Keratinocyte (primary cell): ENCODE data around the gene FNDC3B. TPM values are rescaled to one million over a fixed set of nuclear protein-coding genes. Genes with fewer than 3 reads are reported as not detected.

Experiments used
- DNase-seq: peaks from one replicate; pipeline ENCODE4 v3.0.0-alpha.2; 2011; ENCODE audit warnings: low read depth, missing footprints, low spot score
- FAIRE-seq: peaks from 2 replicates; lab custom pipeline; 2011; peaks lifted over from hg19 to GRCh38; lab: Jason Lieb, UNC
- H2AFZ ChIP-seq: 2 replicates; pipeline ENCODE4 v1.6.0; 2012; ENCODE audit warnings: low read length, control low read depth, inconsistent platforms; ENCODE audit not compliant: control insufficient read depth
- H3K27ac ChIP-seq: 2 replicates; pipeline ENCODE4 v1.5.1; 2011; ENCODE audit warnings: low read length; ENCODE audit not compliant: control insufficient read depth, insufficient read depth
- H3K27me3 ChIP-seq: 3 replicates; pipeline ENCODE4 v1.6.0; 2011; ENCODE audit warnings: low read length; ENCODE audit not compliant: control insufficient read depth, insufficient read depth; ENCODE audit errors: extremely low read depth
- H3K36me3 ChIP-seq, 2 experiments: 2 replicates in 1 of 2; 3 replicates in 1 of 2; pipeline ENCODE4 v1.5.1; 2011; ENCODE audit warnings: low read length in 2 of 2, mild to moderate bottlenecking in 1 of 2; ENCODE audit not compliant: control insufficient read depth in 2 of 2, insufficient read depth in 2 of 2; ENCODE audit errors: extremely low read depth in 1 of 2
- H3K4me1 ChIP-seq: 3 replicates; pipeline ENCODE4 v1.5.1; 2011; ENCODE audit warnings: low read length; ENCODE audit not compliant: control insufficient read depth, insufficient read depth; ENCODE audit errors: extremely low read depth
- H3K4me2 ChIP-seq: 3 replicates; pipeline ENCODE4 v1.6.0; 2011; ENCODE audit warnings: low read depth, low read length; ENCODE audit not compliant: control insufficient read depth, insufficient read depth; ENCODE audit errors: extremely low read depth
- H3K4me3 ChIP-seq, 3 experiments: fragments of 200-600 bp in 1 of 3; sonication (generic) in 1 of 3; 2 replicates in 2 of 3; 3 replicates in 1 of 3; pipeline ENCODE4 v1.5.1; 2011 to 2016; ENCODE audit warnings: low read length in 3 of 3, mild to moderate bottlenecking in 3 of 3, control low read depth in 2 of 3, inconsistent platforms in 1 of 3, low read depth in 1 of 3, mixed read lengths in 1 of 3, mixed run types in 1 of 3, moderate library complexity in 1 of 3; ENCODE audit not compliant: control insufficient read depth in 2 of 3, insufficient read depth in 2 of 3; ENCODE audit errors: extremely low read depth in 1 of 3
- H3K79me2 ChIP-seq: 2 replicates; pipeline ENCODE4 v1.6.0; 2012; ENCODE audit warnings: low read length; ENCODE audit not compliant: control insufficient read depth, insufficient read depth
- H3K9ac ChIP-seq: 3 replicates; pipeline ENCODE4 v1.6.0; 2011; ENCODE audit warnings: low read length; ENCODE audit not compliant: control insufficient read depth, insufficient read depth; ENCODE audit errors: extremely low read depth
- H3K9me1 ChIP-seq: 3 replicates; pipeline ENCODE4 v1.6.0; 2011; ENCODE audit warnings: low read length; ENCODE audit not compliant: control insufficient read depth, insufficient read depth; ENCODE audit errors: extremely low read depth
- H3K9me3 ChIP-seq: 2 replicates; pipeline ENCODE4 v1.5.1; 2012; ENCODE audit warnings: low read depth, low read length; ENCODE audit not compliant: control insufficient read depth
- H4K20me1 ChIP-seq: 3 replicates; pipeline ENCODE4 v1.6.0; 2011; ENCODE audit warnings: low read length; ENCODE audit not compliant: control insufficient read depth, insufficient read depth; ENCODE audit errors: extremely low read depth
- EZH2 ChIP-seq: IDR thresholded peaks from one replicate; pipeline ENCODE4 v1.6.1; 2012; ENCODE audit warnings: inconsistent platforms, mild to moderate bottlenecking, low read length, moderate library complexity
- dilution Hi-C: fragments of 300-500 bp; cut with MboI; formaldehyde crosslinking; loops from one replicate; pipeline ENCODE4 v1.7.0; 2020; ENCODE audit warnings: low sequenced_read_pairs; ENCODE audit not compliant: extremely low pct_ligation_motif_present
- polyA plus RNA-seq, 5 experiments: library from polyadenylated mRNA; depleted of rRNA in 3 of 5; stranded (reverse) in 3 of 5; stranded (forward) in 1 of 5; unstranded in 1 of 5; fragments of >200 nt; gene quantifications; 1 replicate in 1 of 5; 2 replicates in 3 of 5; 3 replicates in 1 of 5; pipeline versions ENCODE4 v1.2.1 to v1.2.3, GENCODE V29; 2011 to 2012; ENCODE audit warnings: missing spikeins in 2 of 5, low read depth in 1 of 5, low replicate concordance in 1 of 5
- TF ChIP-seq, protein P1 (sequence below), 3 experiments: IDR thresholded peaks in 1 of 3; conservative IDR thresholded peaks in 1 of 3; optimal IDR thresholded peaks in 1 of 3; 2 replicates in 2 of 3; 3 replicates in 1 of 3; pipeline versions ENCODE3 to v1.5.1; 2011; ENCODE audit warnings: low read length in 3 of 3, mild to moderate bottlenecking in 3 of 3, moderate library complexity in 2 of 3, control low read depth in 1 of 3, inconsistent platforms in 1 of 3; ENCODE audit not compliant: insufficient read depth in 2 of 3; ENCODE audit errors: extremely low read depth in 1 of 3

The FNDC3B gene
- polyA plus RNA-seq, 1 donor (not counting 4 experiments of a cell fraction or from before 2014, with no cell fraction given), result 31.4 TPM

DNA sequence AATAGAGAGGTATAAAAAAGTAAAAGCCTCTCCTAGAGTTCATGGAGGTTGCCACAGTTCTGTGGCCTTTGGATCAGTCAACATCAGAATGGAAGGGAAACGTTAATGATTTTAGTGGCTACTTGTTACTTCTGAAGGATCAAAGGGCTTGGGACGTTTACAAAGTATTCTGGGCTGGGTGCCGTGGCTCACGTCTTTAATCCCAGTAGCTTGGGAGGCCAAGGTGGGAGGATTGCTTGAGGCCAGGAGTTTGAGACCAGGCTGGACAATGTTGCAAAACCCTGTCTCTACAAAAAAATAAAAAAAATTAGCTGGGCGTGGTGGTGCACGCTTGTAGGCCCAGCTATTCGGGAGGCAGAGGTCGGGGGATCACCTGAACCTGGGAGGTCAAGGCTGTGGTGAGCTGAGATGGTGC lies 44.6 kb downstream of the FNDC3B start:
- no peak overlapping the region for H3K27ac ChIP-seq
- no peaks in the 10 kb centered on the region for H3K9me1 ChIP-seq
- H3K9me3 ChIP-seq, result no peaks in the 10 kb centered on the region
- TF ChIP-seq, protein P1, sequence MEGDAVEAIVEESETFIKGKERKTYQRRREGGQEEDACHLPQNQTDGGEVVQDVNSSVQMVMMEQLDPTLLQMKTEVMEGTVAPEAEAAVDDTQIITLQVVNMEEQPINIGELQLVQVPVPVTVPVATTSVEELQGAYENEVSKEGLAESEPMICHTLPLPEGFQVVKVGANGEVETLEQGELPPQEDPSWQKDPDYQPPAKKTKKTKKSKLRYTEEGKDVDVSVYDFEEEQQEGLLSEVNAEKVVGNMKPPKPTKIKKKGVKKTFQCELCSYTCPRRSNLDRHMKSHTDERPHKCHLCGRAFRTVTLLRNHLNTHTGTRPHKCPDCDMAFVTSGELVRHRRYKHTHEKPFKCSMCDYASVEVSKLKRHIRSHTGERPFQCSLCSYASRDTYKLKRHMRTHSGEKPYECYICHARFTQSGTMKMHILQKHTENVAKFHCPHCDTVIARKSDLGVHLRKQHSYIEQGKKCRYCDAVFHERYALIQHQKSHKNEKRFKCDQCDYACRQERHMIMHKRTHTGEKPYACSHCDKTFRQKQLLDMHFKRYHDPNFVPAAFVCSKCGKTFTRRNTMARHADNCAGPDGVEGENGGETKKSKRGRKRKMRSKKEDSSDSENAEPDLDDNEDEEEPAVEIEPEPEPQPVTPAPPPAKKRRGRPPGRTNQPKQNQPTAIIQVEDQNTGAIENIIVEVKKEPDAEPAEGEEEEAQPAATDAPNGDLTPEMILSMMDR (optimal IDR thresholded peaks at IDR 0.05 in 1 of 3, IDR thresholded peaks at IDR 0.05 in 1 of 3, conservative IDR thresholded peaks at IDR 0.05 in 1 of 3; ENCODE audit: extremely low read depth in 1 of 3, insufficient read depth in 2 of 3, low read length in 3 of 3), result no peak
- DNase-seq, result no peak
- H3K4me3 ChIP-seq, result no peak overlapping the region
- no peak for FAIRE-seq
- no peak overlapping the region for H3K9ac ChIP-seq
- H3K27me3 ChIP-seq, result no peaks in the 10 kb centered on the region
- H3K4me1 ChIP-seq, result peaks cover 37% of the 10 kb centered on the region
- peaks cover 2 to 9% of the 10 kb centered on the region in 2 experiments for H3K36me3 ChIP-seq
- dilution Hi-C loops, result no loop called here
- H2AFZ ChIP-seq, result no peak overlapping the region
- peaks cover 69% of the 10 kb centered on the region for H3K79me2 ChIP-seq
- no peaks in the 10 kb centered on the region for H4K20me1 ChIP-seq
- no peak overlapping the region for H3K4me2 ChIP-seq

- Histone ChIP-seq H3K36me3 (peaks cover 0 to 9% of the 10 kb centered on the region in 2 experiments), H3K9me1 (no peaks in the 10 kb centered on the region), H3K4me1 (peaks cover 46% of the 10 kb centered on the region), H3K4me3 (no peak overlapping the region), H3K4me2 (no peak overlapping the region), H3K9me3 (no peaks in the 10 kb centered on the region), H4K20me1 (no peaks in the 10 kb centered on the region), H3K27me3 (no peaks in the 10 kb centered on the region), H3K79me2 (peaks cover 69% of the 10 kb centered on the region), H3K9ac (no peak overlapping the region), H2AFZ (no peak overlapping the region), H3K27ac (no peak overlapping the region)
- dilution Hi-C loops, result no loop called here
- no peak for FAIRE-seq
- TF ChIP-seq, protein P1 (optimal IDR thresholded peaks at IDR 0.05 in 1 of 3, IDR thresholded peaks at IDR 0.05 in 1 of 3, conservative IDR thresholded peaks at IDR 0.05 in 1 of 3; ENCODE audit: extremely low read depth in 1 of 3, insufficient read depth in 2 of 3, low read length in 3 of 3), result no peak
- TF ChIP-seq EZH2, result no peak
- no peak for DNase-seq
These were observed 45.6 kb downstream of the FNDC3B start for GRCh38 chr3:172084871-172085556.
